HG03342 (cell line): ENCODE data around the gene STK17A.
A peak's percentile ranks its signal among the peaks of the same experiment; 100 is the strongest.
"Not testable (repeated sequence)": the region's sequence is repeated elsewhere in the genome, so short reads cannot be mapped to it uniquely, and the experiment has no call there.

Experiments used
- ATAC-seq: cut with Tn5 transposase; IDR thresholded peaks from one replicate; pipeline ENCODE4 v1.9.1; 2021; ENCODE audit warnings: mild to moderate bottlenecking, moderate library complexity; ENCODE audit not compliant: unreplicated experiment

STK17A gene

DNA sequence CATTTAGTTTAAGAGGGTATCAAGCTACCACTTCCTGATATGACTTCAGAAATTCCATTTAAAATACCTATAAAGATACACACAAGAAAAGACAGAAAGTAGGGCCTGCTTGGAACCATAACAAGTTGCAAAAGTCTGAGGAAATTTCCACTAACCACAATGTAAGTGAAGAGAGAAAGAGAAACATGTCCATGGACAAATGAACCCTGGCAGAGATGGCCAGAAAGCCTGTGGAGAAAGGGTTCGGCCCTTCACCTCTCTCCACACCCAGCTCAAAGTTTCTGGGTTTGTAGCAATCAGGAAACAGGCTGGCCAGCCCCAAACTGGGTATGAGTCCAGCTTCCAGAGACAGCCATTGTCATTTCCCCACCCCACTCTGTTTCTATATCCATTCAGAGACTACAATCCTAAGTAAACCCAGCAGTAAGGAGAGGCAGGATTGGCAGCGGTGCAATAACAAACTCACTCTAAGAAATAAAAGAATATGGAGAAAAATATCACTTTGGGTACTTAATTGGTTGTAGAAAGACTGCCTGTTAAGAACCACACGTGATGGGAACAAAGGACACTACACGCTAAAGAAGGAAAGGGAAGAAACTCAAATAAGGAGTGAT is 71.1 kb downstream of the STK17A start:
- ATAC-seq = no peak

- ATAC-seq = no peak
Observed at GRCh38 chr7:43655584-43655983, 72.7 kb downstream of the STK17A start.

DNA sequence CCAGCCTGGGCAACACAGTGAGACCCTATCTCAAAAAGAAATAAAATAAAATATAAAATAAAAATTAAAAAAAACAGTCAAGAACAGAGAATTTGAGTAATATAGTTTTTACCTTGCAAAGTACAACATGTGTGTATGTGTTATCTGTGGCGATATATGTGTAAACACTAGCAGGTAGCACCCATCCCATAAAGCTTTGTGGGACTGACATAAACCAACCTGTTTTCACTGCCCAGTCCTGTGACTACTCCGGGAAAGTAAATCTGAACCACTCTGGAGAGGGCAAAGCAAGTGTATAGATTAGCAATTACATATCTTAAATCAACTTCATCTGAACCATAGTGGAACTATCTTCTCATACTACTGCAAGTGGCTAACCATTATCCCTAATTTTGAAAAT is 74.1 kb downstream of the STK17A start:
- no peak for ATAC-seq

DNA sequence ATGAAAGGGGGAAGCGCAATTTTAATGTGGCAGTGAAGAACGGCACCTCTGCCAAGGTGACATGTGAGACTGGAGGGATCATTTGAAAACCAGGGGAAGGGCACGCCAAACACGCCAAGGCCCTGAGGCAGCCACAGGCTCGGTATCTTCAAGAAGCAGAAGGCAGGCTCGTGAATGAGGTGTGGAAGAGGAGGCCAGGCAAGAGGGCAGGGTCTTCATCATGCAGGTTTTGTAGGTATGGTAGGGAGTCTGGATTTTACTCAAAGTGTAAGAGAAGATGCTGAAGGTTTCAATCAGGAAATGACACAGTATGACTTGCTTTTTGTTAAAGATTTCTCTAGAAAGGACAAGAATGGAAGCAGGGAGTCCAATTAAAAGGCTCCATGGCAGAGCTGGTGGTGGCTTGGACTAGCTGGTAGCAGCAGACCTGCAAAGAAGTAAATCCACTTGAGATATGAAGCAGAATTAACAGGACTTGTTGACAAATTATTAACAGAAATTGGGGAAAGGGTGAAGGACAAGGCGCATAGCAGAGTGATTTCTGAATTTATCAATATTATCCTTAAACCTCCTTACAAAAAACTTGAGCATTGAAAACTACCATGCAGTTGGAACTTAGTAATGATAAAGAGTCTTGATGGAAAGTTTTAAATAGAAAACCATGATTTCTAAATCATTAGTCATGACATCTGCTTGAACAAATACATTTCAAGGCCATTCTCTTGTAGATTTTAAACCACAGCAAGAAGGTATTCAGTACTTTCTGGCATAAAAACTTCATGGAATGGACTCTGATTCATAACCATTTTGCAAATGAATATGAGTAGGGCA is 76.0 kb downstream of the STK17A start:
- ATAC-seq = peak; percentile 47

DNA sequence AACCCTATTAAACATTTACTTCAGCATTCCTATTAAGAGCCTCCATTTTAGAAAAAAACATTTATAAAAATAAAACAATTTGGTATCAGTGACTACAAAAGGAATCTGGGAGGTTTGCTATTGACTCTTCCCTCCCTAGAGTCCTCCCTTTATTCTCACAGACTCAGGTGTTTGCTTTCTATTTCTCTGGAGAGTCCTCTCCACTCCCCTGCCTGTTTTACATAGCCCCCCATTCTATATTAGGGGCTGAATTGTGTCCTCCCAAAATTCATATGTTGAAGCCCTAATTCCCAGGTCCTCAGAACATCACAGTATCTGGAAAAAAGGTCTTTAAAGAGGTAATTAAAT is 76.6 kb downstream of the STK17A start:
- ATAC-seq = no peak

- ATAC-seq = no peak
Observed at GRCh38 chr7:43660141-43660540, 77.2 kb downstream of the STK17A start.

GRCh38 chr7:43664681-43665080 is 81.8 kb downstream of the STK17A start:
- ATAC-seq = no peak

DNA sequence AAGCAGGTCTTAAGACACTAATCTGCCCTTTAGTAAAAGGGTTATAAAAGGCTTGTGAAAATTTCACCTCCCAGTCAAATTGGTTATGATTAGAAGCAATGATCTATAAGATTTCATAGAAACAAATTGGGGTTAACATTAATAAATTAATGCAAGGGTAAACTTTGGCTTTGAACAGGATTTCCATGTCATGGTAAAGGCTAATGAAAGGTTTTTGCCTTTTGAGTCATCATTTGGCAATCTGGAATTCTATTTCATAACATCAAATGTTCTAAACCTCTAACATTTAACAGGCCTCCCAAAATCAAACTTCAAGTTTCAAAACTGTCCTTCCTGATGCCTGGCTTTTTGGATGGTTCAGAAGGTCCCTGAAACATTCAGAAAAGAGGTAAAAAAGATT is 84.0 kb downstream of the STK17A start:
- no peak for ATAC-seq

- no peak for ATAC-seq
Observed at GRCh38 chr7:43668035-43668434, 85.1 kb downstream of the STK17A start.

GRCh38 chr7:43669286-43670081 is 86.6 kb downstream of the STK17A start:
- ATAC-seq = no peak

DNA sequence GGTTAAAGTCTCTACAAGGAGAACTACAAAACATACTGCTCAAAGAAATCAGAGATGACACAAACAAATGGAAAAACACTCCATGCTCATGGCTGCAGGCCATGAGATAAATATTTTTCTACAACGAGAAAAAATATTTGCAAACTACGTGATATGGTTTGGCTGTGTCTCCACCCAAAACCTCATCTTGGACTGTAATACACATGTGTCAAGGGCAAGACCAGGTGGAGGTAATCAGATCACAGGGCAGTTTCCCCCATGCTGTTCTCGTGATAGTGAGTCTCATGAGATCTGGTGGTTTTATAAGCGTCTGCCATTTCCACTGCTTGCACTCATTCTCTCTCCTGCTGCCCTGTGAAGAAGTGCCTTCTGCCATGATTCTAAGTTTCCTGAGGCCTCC is 88.6 kb downstream of the STK17A start:
- no peak for ATAC-seq

GRCh38 chr7:43673243-43673976 is 90.5 kb downstream of the STK17A start:
- not testable (repeated sequence) for ATAC-seq

DNA sequence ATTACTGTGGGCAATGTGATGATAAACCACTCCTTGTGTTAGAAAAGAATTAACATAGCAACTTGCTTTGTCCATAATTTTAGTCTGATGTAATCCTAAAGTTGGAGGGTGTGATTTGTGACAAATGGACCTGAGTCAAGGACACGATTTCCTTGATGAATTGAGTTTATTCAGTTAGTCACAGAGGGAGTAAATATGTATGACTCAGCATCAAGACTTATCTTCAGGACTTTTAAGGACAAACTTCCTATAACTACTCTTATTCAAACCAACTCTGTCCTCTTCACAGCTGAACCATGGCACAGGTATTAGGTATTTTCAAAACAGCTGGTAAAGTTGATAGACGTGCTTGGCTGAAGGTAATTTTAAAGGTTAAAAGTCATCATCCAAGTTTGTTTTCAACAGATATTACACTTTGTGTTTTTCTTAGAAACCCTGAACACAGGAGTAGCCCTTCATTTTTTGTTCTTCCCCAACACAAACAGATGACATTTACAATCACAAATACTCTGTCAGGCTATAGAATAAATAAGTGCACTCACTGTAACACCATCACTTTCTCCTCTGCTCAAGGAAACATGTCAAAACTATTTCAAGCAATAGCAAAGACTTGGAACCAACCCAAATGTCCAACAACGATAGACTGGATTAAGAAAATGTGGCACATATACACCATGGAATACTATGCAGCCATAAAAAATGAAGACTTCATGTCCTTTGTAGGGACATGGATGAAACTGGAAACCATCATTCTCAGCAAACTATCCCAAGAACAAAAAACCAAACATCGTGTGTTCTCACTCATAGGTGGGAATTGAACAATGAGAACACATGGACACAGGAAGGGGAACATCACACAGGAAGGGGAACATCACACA is 91.9 kb downstream of the STK17A start:
- ATAC-seq = no peak
